Right lobe of liver (tissue), 4 donors: ENCODE results near the gene PPFIA4.

ENCODE experiments used
- CTCF ChIP-seq, 4 donors: fragments of 200-600 bp in 3 of 4; fragments of 450-650 bp in 1 of 4; IDR thresholded peaks; one replicate each; pipeline versions ENCODE4 v1.5.1 to v1.8.0; 2016 to 2022; ENCODE audit warnings: antibody characterized with exemption in 4 of 4, mild to moderate bottlenecking in 2 of 4
- POLR2A ChIP-seq: fragments of 450-650 bp; IDR thresholded peaks from one replicate; pipeline ENCODE4 v1.6.1; 2017; ENCODE audit warnings: antibody characterized with exemption, mild to moderate bottlenecking
- donor health status: DM: no; HTN: no; CAD: no.
- donor health status: DM: no; HTN: no; CAD: no.
- donor health status: DM: no; HTN: yes; CAD: no.

- TF ChIP-seq CTCF (IDR thresholded peaks at IDR 0.05) = no peak
- TF ChIP-seq POLR2A = no peak
Measured at GRCh38 chr1:203072911-203073310, 46.6 kb downstream of the PPFIA4 start.
